PFSK-1 (cell line): ENCODE measurements around the gene ERFL.

Source experiments
- POLR2AphosphoS5 ChIP-seq: IDR thresholded peaks from 2 replicates; pipeline ENCODE4 v1.6.1; 2012; ENCODE audit warnings: low read depth, mild to moderate bottlenecking, control low read depth, low read length, moderate library complexity
- TAF1 ChIP-seq: IDR thresholded peaks from 2 replicates; pipeline ENCODE4 v1.6.1; 2012; ENCODE audit warnings: low read length, control low read depth, borderline replicate concordance; ENCODE audit not compliant: insufficient read depth

DNA sequence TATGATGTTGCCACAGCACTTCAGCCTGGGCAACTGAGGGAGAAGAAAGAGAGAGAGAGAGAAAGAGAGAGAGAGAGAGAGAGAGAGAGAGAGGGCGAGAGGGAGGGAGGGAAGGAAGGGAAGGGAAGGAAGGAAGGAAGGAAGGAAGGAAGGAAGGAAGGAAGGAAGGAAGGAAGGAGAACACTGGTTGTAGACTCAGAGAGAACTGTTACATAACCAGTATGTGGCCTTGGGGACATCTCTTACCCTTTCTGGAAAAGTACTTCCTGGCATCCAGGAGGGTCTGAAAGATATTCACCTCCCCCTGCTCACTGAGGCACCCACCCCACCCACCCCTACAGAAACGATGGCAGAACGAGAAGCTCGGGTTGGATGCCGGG lies 47.9 kb downstream of the ERFL start:
- TF ChIP-seq POLR2AphosphoS5 (no peak), TAF1 (no peak)
